Activated naive CD4-positive, alpha-beta T cell treated with Interleukin-2 at 50 U/mL for 16 hours (primary cell): ENCODE data around the gene ABL1.
"Not testable (repeated sequence)": the region's sequence is repeated elsewhere in the genome, so short reads cannot be mapped to it uniquely, and the experiment has no call there.

Experiments used
- DNase-seq: peaks from one replicate; pipeline ENCODE4 v3.0.0-alpha.2; 2020

ABL1 gene

GRCh38 chr9:130825809-130826208 lies 9.2 kb upstream of the ABL1 start:
- DNase-seq: no peak

GRCh38 chr9:130829762-130830161 lies 5.3 kb upstream of the ABL1 start:
- no peak for DNase-seq

- DNase-seq: no peak
Measured at GRCh38 chr9:130830231-130830760, 4.8 kb upstream of the ABL1 start.

GRCh38 chr9:130831077-130831476 lies 4.0 kb upstream of the ABL1 start:
- DNase-seq: no peak

- DNase-seq: no peak
Measured at GRCh38 chr9:130833031-130833990, 1.7 kb upstream of the ABL1 start.

GRCh38 chr9:130835441-130836298 lies 616 bp downstream of the ABL1 start:
- DNase-seq: peak; percentile 29

- no peak for DNase-seq
Measured at GRCh38 chr9:130837002-130837511, 2.0 kb downstream of the ABL1 start.

- DNase-seq: no peak
Measured at GRCh38 chr9:130837643-130838042, 2.6 kb downstream of the ABL1 start.

GRCh38 chr9:130839132-130840111 lies 4.4 kb downstream of the ABL1 start:
- no peak for DNase-seq

GRCh38 chr9:130842545-130842944 lies 7.5 kb downstream of the ABL1 start:
- DNase-seq: no peak

GRCh38 chr9:130843049-130843908 lies 8.2 kb downstream of the ABL1 start:
- no peak for DNase-seq

GRCh38 chr9:130844044-130844451 lies 9.0 kb downstream of the ABL1 start:
- DNase-seq: no peak

GRCh38 chr9:130845254-130845653 lies 10.2 kb downstream of the ABL1 start:
- no peak for DNase-seq

GRCh38 chr9:130845901-130846481 lies 10.9 kb downstream of the ABL1 start:
- DNase-seq: no peak

GRCh38 chr9:130846487-130847305 lies 11.6 kb downstream of the ABL1 start:
- DNase-seq: no peak

GRCh38 chr9:130847306-130848217 lies 12.5 kb downstream of the ABL1 start:
- DNase-seq: no peak

- DNase-seq: not testable (repeated sequence)
Measured at GRCh38 chr9:130848514-130848913, 13.5 kb downstream of the ABL1 start.

GRCh38 chr9:130849356-130849755 lies 14.3 kb downstream of the ABL1 start:
- DNase-seq: no peak
